GM19099 (cell line): ENCODE measurements around the gene SH3RF3.

Source experiments
- POLR2A ChIP-seq: IDR thresholded peaks from 3 replicates; pipeline ENCODE4 v1.6.1; 2011; ENCODE audit warnings: low read depth; ENCODE audit not compliant: insufficient read length; ENCODE audit errors: extremely low read depth

SH3RF3 gene

GRCh38 chr2:109253217-109253616 is 124.2 kb downstream of the SH3RF3 start:
- no peak for TF ChIP-seq POLR2A

GRCh38 chr2:109254174-109254904 is 125.3 kb downstream of the SH3RF3 start:
- TF ChIP-seq POLR2A = no peak

- TF ChIP-seq POLR2A = no peak
Observed at GRCh38 chr2:109255654-109256053, 126.6 kb downstream of the SH3RF3 start.

- TF ChIP-seq POLR2A = no peak
Observed at GRCh38 chr2:109256111-109256510, 127.1 kb downstream of the SH3RF3 start.

GRCh38 chr2:109256921-109257320 is 127.9 kb downstream of the SH3RF3 start:
- no peak for TF ChIP-seq POLR2A

- no peak for TF ChIP-seq POLR2A
Observed at GRCh38 chr2:109257653-109258052, 128.6 kb downstream of the SH3RF3 start.

- TF ChIP-seq POLR2A = no peak
Observed at GRCh38 chr2:109258376-109258775, 129.4 kb downstream of the SH3RF3 start.

GRCh38 chr2:109258905-109259540 is 130.0 kb downstream of the SH3RF3 start:
- no peak for TF ChIP-seq POLR2A

GRCh38 chr2:109259671-109260070 is 130.7 kb downstream of the SH3RF3 start:
- TF ChIP-seq POLR2A = no peak

- no peak for TF ChIP-seq POLR2A
Observed at GRCh38 chr2:109260116-109260855, 131.3 kb downstream of the SH3RF3 start.

- TF ChIP-seq POLR2A = no peak
Observed at GRCh38 chr2:109260886-109261700, 132.1 kb downstream of the SH3RF3 start.

- TF ChIP-seq POLR2A = no peak
Observed at GRCh38 chr2:109261906-109262631, 133.1 kb downstream of the SH3RF3 start.

GRCh38 chr2:109264595-109265328 is 135.8 kb downstream of the SH3RF3 start:
- TF ChIP-seq POLR2A = no peak

GRCh38 chr2:109265369-109265768 is 136.4 kb downstream of the SH3RF3 start:
- TF ChIP-seq POLR2A = no peak

GRCh38 chr2:109265953-109266352 is 136.9 kb downstream of the SH3RF3 start:
- no peak for TF ChIP-seq POLR2A
